ENCODE measurements around the gene SEC22C.

Gene SEC22C

DNA sequence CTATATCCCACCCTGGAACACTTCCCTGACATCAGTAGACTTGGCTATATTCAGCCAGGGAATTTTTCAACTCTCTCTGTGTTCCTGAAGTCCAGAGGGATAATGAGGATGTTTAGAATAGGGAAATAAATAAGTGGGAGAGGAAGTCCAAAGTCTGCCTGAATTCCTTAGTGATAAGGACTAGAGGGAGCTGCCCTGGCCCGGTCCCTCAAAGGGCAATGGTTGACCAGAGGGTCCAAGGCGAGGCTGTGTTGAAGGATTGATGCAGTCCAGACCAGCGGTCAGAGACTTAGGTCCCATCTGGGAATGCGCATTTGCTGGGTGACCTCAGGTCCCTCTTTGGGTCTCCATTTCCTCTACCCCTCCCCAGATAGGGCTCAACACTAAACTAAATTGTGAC is 71.4 kb downstream of the SEC22C start:
- DNase-seq: no peak

DNA sequence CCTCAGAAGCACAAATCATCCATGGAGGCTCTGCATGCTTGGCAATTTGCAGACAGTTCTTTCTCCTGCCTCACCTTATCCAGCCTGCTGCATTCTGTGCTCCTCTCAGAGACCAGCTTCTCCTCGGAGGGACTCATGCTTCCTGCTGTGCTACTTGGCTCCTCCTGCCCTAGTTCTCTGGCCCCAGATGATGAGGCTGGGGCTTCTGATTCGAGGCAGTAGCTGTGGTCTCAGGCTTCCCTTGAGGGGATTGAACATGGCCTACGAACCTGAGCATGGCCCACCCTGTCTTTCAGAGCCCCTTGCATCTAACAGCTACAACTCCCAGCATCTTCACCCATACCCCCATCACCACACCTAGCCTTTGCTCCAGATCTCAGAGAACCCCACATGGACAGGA is 72.7 kb downstream of the SEC22C start:
- no peak for DNase-seq

DNA sequence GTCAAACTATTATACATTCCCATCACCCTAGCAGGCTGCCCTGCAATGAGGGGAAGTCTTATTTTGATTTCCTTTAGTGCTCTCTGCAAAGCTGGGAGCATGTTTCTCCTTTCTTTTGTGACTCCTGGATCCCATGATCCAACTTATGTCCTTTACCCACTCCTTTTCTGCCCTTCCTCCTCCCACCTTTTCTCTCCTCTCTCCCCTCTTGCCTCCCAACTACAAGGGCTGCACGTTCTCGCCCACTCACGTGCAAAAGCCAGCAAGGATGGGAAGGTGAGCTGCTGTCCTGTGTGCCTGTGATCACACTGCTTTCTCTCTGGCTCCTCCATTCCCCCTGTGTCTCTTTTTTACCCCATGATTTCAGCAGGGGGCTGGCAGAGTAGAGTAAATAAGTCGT is 73.2 kb downstream of the SEC22C start:
- DNase-seq: no peak

DNA sequence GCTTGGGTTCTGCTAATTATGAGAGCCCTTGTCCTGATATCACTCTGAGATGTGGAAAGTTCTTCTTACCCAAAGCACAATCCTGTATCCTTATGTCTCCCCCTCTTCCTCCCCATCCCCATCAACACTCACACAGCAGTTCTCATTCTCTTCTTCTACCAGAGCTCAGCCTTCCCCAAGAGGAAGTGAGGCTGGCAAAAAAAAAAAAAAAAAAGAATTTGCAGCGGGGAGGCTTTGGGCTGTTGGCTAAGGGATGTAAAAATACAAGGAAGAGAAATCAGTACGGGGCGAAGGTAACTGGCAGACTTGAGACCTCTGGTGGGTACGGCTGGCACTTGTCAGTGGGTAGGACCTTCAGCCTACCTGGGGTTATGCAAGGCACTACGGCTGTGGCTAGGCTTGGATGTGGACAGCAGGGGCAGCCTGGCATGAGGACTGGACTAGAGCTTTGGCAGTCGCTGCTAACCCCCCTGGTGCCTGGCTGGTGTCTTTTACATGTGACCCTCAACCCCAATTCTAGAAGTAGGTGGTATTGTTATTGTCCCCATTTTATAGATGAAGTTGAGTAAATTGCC is 73.9 kb downstream of the SEC22C start:
- DNase-seq: no peak

DNA sequence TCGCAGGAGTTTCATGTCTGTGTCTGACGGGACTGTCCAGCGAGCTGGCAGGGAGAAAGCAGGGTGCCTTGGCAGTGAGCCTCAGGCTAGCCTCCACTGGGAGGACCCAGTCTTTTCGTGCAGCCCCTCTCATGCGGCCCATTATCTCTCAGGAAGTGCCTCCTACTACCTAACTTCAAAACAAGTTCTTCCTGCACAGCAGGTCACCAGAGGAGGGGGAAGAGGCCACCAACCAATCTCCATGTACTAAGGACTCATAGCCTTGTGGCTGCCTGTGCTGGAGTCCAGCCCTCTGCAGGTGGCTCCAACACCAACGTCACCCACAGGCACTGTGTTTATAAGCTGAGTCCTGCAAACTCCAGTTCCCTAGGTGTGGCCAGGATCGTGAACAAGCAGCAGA is 74.5 kb downstream of the SEC22C start:
- no peak for DNase-seq

DNA sequence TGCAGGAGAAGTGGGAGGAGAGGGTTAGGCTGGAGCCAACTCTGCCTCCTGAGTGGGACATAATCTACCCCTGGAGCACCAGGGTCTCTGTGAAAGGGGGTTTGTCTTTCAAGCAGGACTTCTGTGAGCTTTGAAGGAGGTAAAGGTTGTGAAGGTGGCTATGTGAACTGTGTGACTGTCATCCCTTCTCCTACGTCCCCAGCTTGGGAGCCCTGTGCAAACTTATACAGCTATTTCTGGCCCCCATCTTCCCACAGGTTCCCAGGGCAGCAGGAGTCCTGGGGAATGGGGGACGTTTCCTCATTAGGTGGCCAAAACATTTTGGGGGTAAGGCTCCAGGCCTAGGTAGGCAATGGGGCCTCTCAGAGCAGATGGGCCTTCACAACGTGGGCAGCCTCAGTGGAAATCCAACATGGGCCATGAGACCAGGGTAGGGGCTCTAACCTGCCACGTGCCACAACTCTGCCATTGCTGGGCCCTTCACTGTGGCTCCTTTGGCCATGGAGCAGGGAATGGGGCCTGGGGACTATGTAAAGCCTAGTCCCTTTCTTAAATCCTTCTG is 75.8 kb downstream of the SEC22C start:
- DNase-seq: no peak

DNA sequence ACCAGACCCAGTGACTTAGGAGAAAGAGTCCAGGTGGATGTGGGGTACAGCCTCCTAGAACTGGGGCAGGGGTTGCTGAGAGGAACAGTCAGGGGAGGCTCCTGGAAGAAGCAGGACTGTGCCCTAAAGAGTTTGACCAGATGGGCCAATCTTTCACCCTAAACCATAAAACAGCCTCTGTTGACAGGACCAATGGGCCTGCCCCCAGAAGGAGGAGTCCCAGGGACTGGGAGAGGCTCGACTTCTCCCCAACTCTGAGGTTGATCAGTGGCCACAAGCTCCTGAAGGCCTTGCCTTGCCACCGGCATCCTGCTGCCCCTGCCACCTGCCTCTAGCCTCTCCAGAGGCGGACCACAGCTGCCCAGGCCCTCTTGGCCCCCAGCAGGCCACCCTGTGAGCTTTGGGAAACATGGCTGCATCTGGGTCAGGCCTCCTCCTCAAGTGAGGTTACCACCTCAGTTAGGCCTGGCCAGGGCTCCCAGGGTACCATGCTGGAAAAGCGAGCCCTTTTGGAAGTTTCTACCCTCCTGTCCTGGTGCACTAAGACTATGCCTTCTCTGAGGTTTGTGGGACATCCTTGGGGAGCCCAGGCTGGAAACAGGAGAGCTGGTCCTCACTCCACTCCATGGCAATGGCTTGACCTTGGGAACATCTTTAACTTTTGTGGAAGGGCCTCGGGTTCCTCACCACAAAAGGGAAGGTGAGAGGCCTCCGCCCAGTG is 76.5 kb downstream of the SEC22C start:
- no peak for DNase-seq

DNA sequence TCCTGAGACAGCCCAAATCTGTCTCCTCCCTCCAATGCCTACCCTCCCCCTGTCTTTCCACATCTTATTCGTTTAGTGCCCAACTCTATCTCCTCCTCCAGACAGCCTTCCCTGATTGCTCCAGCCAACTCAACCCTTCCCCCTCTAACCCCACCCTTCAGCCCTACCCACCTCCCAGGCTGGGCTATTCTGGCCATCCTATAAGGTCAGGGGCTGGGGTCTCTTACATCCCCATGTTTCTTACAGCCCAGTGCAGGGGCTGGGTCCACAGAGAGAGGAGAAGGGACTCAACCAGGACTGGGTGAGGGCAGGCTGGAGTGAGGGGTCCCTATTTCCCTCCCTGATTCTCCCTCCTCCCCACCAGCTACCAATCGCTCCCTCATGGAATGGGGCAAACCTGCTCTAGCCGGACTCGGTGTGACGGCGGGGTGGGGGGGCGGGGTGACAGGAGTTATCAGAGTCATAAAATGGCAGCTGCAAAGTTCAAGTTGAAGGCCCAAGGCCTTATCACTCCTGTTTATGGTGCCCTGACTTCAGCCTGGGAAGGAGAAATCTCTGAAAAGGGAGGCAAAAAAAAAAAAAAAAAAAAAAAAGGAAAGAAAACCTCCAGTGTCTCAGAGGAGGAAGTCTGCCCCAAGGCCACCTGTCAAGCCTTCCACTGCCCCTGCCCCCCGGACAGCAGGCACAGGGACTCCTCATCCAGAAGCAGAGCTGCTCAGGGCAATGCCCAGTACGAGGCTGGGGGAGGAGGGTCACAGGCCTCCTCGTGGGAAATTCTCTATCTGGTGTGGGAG is 77.2 kb downstream of the SEC22C start:
- DNase-seq: no peak

DNA sequence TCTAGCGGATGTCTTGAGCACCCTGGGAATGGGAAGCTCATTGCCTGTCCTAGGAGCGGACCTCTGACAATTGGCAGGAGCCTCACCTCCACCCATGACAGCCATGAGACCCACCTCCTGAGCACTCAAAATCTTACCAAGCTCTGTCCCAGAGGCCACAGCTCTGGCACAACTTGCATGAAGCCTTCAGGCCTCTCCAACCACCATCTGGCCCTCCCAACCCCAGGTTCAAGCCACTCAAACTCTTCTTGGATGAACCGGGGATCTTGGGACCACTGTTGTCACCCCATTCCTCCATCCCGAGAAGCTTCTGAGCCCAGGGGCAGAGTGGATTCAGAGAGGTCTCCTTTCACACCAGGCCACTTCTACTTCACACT is 77.8 kb downstream of the SEC22C start:
- no peak for DNase-seq

DNA sequence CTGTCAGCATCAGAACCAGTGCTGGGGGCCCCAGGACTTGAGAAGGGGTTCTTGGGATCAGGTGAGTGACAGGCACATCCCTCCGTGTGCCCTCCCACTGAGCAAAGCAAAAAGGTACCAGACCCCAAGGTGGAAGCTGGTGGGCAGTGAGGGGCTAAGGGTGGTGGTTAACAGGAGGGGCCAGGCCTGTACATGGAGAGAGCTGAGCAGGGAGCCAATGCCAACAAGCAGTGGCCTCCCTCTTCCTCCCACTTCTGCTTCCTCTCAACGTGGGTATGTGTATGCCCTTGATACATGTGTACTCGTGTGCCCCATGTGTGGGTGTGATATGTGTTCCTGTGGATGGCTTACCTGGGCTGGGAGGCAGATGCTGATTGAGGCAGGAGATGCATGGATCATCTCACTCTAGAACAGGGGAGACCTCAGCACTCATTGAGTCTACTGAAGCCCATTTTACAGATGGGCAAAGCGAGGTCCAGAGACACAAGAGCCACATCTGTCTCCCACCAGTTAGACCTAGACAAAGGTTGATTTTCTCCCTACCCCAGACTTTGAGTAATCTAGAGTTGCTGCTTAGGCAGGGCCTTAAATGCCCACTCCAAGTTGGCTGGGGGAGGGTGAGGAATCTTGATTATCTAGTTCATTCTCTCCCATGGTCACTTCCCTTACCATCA is 78.4 kb downstream of the SEC22C start:
- no peak for DNase-seq

DNA sequence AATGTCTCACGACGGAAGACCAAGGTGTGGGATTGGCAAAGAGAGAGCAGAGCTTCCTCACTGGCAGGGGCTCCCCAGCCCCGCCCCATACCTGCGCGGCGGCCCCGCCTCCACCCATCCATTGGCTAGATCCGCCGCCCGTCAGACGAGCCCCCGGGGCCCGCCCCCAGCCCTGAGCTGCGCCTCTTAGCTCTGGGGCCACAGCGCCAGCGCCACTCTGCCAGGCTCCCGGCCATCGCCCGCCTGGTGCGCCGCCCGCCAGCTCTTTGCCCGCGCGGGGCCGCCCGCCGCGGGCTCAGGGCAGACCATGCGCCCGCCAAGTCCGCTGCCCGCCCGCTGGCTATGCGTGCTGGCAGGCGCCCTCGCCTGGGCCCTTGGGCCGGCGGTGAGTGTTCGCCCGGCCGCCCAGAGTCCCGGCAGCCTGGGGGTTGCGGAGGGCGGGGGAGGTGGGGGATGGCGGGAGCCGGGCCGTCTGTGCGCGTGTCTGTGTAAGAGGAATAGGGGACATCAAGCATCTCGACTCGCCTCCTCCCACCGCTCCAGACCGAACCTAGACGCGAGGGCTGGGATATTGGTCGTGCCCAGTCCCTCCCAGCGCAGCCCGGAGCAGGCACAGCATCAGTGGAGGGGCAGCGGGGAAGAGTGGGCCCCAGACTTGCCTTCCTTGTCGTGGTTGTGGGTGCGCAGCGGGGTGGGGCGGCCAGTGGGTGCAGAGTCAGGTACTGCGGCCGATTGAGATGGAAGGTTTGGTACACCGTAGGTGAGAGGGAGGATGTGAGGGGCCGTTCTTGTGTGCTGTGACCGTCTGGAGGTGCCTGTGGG is 79.1 kb downstream of the SEC22C start, which contains the start of gene VIPR1:
VIPR1 (plus strand) TSS at position 215 of the 822 bp plus-strand sequence; CDS start at position 308, 93 bp downstream.
- DNase-seq: peak; percentile 4

DNA sequence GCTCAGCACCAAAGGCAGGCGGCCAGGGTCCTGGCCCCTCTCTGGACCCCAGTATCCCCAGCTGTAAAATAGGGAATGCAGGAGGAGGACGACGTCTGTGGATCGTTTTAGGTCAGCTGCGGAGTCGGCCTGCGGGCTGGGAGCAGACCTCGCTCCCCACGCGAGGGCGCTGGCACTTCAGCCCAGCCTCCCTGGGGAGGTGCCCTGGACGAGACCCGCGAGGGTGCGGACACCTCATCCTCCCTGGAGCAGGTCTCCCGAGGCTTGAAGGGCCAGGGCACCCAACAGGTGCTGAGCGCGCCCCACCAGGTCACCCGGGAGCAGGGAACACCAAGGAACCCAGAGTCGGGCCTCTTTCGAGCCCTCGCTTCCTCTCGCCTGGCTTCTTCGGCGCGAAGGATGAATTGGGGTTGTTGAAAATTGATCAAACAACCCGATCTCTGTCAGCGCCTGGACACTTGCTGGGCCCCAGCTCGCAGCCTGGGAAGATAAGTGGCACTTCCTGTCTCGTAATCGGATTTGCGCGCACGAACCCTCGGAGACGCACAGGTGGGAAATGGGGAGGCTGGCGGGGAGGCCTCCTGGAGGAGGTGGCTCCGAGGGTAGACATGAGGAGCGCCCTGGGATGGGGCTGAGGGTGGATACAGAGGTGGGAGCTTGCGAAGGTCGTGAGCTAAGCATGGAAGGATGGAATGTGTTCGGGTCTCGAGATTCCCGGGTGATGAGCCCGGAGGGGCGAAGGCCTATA is 79.9 kb downstream of the SEC22C start:
- DNase-seq: no peak

DNA sequence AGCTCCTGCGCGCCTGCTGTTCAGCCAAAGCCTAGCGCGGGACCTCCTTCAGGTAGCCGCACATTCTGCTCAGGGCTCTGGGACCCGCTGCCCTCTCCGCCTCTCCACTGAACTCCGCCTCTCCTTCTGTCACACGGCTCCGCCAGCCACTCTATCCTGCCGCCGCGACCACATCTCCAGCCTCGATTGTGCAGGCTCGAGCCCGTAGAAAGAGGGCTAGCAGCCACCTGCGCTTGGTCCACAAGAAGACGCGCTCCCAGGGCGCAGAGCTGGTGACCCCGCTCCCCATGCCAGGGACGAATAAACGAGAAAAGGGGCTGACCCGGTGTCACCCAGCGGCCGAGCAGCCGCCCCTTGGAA is 80.5 kb downstream of the SEC22C start:
- DNase-seq: no peak

DNA sequence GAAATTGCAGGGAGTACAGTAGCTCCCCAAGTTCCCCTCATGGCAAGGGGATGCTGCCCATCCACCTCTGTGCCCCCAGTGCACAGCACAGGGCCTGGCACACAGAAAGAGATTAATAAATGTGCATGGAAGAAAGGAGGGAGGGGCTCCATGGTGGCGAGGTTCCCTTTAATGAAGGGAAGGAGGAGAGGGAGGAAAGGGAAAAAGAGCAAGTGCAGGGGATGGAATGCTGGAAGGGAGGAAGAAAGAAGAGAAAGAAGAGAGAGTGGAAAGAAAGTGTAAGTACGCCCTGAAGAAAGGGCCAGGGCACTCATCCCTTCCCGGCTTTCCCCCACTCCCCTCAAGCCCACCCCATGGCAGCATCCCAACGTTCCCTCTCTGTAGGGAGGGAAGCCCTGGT is 80.9 kb downstream of the SEC22C start:
- no peak for DNase-seq

DNA sequence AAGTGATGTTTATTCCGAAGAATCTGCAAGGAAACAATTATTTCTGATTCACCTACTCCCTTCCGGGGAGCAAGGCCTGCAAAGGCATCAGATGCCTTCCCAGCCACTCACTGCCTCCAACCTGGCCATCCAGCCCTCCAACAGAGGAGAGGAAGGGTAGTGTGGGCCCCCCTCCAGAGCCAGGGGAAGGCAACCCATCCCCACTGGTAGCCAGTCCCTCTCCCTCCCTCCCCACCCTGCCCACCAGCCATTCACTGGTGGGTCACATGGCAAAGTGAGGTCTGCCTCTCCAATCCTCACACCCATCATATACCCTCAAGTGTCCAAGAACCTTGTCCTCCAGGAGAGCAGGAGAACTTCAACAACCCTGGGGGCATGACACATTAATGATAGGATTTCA is 81.7 kb downstream of the SEC22C start:
- no peak for DNase-seq

DNA sequence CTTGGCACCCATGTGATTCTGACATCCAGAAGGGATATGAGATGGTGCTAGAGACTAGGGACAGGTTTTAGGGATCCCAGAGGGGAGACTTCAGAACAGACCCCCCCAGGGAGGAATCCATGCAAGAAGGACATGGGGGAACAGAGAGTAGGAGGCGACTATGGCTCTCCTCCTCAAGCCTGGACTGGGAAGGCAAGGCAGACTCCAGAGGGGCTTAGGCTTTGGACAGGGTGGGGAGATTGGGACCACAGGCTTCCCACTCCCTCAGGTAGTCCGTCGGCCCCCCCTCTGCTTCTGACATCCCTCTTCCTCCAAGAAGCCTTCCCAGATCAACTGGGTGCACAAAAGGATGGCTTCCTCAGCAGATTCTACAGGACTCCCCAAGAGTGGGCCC is 82.3 kb downstream of the SEC22C start:
- DNase-seq: no peak

DNA sequence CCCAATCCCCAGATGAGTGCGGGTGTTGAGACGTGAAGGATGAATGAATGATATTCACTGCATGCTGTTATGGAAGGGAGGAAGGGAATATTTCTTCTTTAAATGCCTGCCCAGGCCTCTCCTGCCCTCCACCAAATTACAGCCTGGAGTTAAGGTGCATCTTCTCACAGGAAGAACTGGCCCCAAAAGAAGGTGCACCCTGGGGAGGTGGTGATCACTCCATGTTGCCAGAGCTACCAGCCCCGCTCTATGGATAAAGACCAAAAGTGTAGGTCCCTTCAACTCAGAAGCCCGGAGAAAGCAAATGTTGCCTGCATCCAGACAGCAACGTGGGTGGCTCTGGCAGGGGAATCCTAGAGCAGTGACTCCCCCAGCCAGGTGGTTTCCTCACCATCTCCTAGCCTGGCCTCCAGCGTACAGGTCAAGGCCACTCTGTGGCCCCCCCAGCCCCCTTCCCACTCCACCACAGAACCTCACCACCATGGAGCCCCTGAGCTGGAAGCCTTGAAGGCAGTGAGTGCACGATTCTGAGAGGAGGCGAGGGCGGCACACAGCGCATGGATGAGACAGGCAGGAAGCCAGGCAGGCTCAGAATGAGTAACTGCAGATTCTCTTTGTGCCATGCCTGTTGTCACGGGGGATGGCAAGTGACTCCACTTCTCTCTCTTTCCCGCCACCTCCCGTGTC is 82.8 kb downstream of the SEC22C start:
- DNase-seq: no peak

DNA sequence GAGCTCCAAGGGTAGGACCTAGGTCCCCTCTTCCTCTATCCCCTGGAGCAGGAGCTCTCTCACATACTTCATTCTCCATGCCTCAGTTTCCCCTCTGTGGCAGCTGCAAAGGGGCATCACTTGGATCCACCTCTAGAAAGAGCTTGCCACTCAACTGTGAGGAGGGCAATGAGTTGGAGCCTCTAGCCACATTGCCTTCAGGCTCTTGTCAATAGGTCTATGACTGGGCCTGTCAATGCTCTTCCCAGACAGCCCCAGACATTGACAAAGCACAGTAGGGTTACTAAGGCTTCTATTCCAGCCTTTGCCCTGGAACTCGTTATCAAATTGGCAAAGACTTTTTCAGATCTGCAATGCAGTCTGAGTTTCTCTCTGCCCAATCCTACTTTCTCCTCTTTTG is 83.7 kb downstream of the SEC22C start:
- DNase-seq: no peak

Data from DMS 273 treated with DMSO at 0.1 percent for 48 hours (cell line).